Occipital lobe (tissue), 2 donors: ENCODE measurements around the gene TNFRSF19. TPM values are rescaled to one million over a fixed set of nuclear protein-coding genes. Genes with fewer than 3 reads are reported as not detected.
"Not testable (repeated sequence)": the region's sequence is repeated elsewhere in the genome, so short reads cannot be mapped to it uniquely, and the experiment has no call there.

Source experiments
- DNase-seq: peaks from one replicate; lab custom pipeline; 2025; lab: John Stamatoyannopoulos, UW
- total RNA-seq: library from RNA; depleted of rRNA; stranded (reverse); fragments of >200 nt; gene quantifications from one replicate; pipeline ENCODE4 v1.2.3, GENCODE V29; 2014

Gene TNFRSF19
- total RNA-seq, 1 donor from 2014 or later: 18.6 TPM

DNA sequence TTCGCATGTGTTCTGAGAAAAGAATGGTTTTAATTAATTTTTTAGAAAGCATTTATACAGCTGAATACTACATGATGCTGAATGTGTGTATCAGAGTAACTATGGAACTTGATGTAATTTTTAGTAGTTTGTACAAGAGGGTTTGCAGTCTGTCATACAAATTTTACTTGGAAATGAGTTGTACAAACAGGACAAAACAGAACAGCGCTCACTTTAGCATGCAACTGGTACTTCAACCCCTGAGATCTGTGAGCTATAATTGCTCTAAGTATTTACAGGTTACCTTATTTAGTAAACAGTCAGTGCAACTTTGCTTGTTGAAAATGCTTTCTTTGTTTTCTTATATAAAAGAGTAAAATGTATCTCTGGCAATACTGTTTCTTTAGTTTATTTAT, 706 bp downstream of the TNFRSF19 start:
- DNase-seq: no peak

- no peak for DNase-seq
Observed at GRCh38 chr13:23571431-23571830, 1.2 kb downstream of the TNFRSF19 start.

DNA sequence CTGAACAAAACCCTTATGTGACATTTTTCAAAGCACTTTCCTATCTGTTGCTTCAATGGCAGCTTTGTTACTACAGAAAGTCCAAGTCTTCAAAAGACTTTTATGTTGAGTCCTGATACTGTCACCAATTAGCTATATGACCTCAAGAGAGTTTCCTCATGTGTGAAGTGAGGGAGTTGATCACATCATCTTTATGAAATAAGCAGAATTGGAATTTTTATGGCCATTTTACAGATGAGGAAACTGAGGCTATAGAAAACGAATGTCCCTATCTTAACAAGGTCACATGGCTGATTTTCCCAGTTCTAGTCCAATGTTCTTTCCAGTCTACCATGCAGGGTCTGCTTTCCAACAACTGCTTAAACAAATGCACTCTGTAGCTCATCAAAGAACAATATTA, 2.6 kb downstream of the TNFRSF19 start:
- DNase-seq: no peak

DNA sequence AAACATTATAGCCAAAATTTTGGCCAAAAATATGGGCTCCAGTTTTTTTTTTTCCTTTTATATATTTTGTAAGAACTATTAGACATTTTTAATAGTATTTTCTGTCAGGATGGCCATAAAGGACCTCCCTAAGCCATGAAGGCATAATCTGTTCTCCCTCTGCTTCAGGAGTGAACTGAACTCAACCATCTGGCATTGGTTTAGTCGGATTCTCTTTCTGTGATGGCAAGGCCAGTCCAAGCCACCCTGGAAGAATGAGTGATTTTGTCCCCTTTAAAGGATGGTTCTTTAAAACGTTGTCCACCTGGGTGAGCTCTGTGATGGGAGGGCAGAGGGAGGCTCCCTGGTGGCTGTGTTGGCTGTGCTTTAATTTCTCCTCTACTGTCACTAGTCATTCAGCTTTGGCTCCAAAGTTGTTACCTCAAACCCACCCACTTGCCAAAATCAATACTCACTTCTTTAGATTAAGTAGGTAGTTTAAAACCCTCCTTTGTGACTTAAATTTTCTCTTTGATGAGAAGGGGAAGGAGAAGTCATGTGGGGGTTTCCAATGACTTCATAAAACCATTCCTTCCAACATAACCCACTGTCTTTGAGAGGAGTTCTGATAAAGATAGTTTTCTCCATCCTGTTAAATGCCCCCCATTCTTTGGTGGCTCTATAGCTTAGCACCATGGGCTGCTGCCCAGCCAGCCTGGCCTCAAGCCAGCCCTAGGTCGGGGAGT, 4.4 kb downstream of the TNFRSF19 start:
- DNase-seq: no peak

DNA sequence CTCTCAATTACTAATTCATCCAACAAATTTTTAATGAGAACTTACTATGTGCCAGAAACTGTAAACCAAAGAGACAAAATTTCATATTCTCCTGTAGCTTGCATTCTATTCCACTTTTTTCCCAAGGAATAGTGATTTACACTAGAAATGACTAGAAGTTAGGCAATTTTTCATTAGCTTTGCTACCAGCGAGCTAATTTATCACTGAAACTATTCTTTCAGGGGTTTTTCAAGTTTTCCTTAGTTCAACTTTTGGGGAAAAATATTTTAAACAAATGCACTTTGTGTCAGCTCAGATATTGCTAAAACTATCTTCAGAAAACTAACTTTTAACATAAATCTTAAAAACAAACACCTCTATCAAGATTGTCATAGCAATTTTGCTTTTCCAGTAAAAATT, 5.4 kb downstream of the TNFRSF19 start:
- DNase-seq: no peak

DNA sequence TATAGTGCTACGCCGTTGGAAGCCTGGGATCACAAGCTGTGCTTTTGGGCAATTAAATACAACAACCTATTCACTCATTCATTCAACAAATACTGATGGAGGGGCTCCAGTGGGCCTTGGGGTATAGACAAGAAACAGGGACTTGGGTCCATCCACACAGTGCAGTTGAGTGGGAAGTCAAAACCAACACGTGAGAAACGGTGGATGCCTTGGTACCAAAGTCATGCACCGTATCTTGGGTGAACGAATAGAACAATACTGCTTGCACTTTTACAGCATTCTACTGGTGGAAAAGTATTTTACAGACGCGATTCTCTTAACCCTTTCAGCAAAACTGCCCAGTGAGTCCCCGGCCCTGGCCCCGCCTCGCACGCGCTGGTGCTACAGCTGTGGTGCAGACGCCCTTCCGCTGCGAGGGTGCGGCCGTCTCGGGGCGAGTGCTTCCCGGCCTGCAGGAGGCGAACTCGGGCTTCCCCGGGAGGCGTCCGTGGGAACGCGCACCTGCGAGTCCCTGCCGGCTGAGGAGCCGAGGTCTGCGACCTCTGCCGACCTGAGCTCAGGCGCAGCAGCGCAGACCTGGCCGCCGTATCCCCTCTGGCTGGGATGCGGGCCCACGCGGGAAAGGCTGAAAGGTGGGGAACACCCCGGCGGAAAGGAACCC, 8.3 kb downstream of the TNFRSF19 start:
- no peak for DNase-seq

DNA sequence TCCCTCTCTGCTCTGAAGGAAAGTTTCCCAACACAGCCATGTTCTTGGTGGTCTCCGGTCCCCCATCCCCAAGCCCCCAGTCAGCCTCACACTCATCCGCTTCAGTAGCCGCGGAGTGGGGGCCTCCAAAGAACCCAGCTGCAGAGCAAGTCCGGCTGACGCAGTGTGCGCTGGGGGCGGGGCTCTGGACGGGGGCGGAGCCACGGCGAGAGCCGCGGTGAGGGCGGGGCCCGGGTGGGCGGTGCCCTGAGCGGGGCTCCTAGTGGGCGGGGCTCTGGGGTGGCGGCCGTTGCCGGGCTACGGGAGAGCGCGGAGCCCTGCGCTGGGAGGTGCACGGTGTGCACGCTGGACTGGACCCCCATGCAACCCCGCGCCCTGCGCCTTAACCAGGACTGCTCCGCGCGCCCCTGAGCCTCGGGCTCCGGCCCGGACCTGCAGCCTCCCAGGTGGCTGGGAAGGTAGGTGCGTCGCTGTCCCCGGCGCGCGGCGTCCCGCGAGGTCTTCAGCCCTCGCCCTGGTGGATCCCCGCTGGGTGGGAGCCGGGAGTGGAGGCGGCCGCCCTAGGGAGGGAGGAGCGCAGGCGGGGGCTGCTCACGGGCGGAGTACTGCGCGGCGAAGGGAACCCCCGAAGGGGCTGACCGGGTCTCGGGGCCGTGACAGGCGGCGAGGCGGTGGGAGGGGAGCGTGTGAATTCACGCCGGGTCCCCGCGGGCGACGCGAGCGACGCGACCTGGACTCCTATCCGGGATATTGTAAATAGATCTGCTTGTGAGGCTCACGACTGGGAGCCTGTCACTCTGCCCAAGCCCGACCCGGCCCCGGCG, 9.1 kb downstream of the TNFRSF19 start:
- DNase-seq: peak; percentile 87

DNA sequence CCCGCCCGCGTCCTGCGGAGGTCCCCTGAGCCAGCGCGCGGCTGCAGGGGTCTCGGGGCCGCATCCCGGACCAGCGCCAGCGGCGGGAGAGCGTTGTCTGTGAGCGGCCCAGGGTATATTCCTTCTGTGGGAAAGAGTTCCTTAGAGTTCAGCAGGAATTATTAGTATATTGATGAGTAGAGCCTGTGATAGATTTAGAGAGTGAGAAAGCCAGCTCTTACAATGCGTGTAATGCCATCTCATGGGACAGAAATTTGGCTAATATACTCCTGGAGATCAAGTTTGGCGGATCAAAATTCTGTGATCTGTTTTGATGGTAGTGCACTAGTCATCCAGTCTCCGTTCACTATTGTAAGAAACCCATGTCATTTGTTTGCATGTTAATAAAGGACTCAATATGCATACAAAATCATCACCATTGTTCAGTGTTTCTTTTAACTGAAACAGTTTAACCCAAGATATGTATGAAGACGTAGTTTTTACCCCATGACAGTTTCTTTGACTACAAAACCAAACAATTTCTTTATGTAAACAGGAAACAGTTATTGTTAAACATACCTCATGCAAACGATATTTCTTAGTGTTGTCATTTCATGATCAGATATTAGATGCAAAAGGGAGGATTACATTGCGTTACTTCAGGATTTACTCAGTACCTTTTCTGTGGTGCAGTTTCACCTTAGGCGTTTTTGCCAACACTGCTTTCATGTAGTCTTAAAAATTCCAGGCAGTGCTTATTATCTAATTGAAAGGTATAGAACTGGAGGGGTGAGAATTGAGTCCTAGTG, 9.9 kb downstream of the TNFRSF19 start:
- DNase-seq: no peak

GRCh38 chr13:23580684-23581060, 10.5 kb downstream of the TNFRSF19 start:
- DNase-seq: no peak

GRCh38 chr13:23583491-23583890, 13.3 kb downstream of the TNFRSF19 start:
- no peak for DNase-seq

GRCh38 chr13:23584275-23584674, 14.1 kb downstream of the TNFRSF19 start:
- DNase-seq: no peak

GRCh38 chr13:23586336-23586735, 16.1 kb downstream of the TNFRSF19 start:
- no peak for DNase-seq

GRCh38 chr13:23588666-23589065, 18.5 kb downstream of the TNFRSF19 start:
- no peak for DNase-seq

DNA sequence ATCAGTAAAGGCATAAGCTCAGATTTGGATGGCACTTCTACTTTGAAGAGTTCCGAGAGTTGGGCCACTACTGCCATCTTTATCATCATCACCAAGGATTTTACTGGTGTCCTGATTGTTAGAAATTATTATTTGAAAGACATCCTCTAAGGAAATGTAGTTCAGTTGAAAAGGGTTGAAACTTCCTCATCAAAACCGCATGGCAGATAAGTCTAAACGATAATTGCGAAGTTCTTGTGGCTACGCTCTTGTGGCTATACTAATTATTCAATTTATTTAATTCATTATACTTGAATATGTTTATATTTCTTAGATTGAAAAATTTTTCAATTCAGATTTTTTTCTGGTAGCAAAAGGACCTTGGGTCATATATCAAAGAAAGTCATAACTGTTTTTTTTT, 22.4 kb downstream of the TNFRSF19 start:
- DNase-seq: no peak

DNA sequence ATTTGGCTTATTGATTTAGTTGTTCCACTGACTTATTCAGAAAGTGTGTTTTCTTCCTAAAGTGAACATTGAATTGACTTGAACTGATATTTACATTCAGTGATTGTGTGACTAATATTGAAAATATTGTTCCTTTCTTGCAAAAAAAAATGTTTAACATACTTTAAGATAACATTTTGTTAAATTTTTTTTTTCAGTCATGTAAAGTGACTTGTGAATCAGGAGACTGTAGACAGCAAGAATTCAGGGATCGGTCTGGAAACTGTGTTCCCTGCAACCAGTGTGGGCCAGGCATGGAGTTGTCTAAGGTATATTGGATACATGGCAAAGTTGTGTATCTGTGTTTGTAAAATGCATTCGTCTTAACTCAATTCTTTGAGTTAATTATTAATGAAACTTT, 22.9 kb downstream of the TNFRSF19 start:
- no peak for DNase-seq

- not testable (repeated sequence) for DNase-seq
Observed at GRCh38 chr13:23594290-23594689, 24.1 kb downstream of the TNFRSF19 start.

GRCh38 chr13:23598369-23598768, 28.2 kb downstream of the TNFRSF19 start:
- DNase-seq: no peak

GRCh38 chr13:23599083-23599925, 29.1 kb downstream of the TNFRSF19 start:
- DNase-seq: no peak

- no peak for DNase-seq
Observed at GRCh38 chr13:23600100-23600499, 29.9 kb downstream of the TNFRSF19 start.

- no peak for DNase-seq
Observed at GRCh38 chr13:23600534-23600933, 30.3 kb downstream of the TNFRSF19 start.

DNA sequence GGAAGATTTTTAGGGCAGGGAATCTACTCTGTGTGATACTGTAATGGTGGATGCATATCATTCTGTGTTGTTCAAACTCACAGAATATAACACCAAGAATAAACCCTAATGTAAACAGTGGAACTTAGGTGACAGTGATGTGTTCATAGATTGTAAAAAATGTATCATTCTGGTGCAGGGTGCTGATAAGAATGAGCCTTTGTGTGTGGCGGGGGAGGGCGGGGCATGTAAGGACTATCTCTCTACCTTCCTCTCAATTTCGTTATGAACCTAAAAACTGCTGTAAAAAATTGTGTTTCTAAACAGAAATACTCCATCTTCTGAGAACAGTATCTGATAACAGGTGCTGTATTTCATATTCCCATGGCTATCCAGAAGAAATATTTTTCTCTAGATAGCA, 35.6 kb downstream of the TNFRSF19 start:
- no peak for DNase-seq
